ENCODE data around the gene PPP2R2C.

- TF ChIP-seq CTCF (optimal IDR thresholded peaks at IDR 0.05 in 1 of 3, IDR thresholded peaks at IDR 0.05 in 1 of 3, conservative IDR thresholded peaks at IDR 0.05 in 1 of 3; ENCODE audit: extremely low read depth in 1 of 3, insufficient read depth in 2 of 3, low read length in 3 of 3) (no peak), EZH2 (IDR thresholded peaks at IDR 0.05; ENCODE audit: low read length) (no peak)
These were observed 122.4 kb downstream of the PPP2R2C start for GRCh38 chr4:6349896-6350603.
